ENCODE results near the gene FAM89B. TPM values are rescaled to one million over a fixed set of nuclear protein-coding genes. Genes with fewer than 3 reads are reported as not detected.

The FAM89B gene
- total and polyA plus RNA-seq, 7 donors, result 59.0 to 112 (median 67.4) TPM

DNA sequence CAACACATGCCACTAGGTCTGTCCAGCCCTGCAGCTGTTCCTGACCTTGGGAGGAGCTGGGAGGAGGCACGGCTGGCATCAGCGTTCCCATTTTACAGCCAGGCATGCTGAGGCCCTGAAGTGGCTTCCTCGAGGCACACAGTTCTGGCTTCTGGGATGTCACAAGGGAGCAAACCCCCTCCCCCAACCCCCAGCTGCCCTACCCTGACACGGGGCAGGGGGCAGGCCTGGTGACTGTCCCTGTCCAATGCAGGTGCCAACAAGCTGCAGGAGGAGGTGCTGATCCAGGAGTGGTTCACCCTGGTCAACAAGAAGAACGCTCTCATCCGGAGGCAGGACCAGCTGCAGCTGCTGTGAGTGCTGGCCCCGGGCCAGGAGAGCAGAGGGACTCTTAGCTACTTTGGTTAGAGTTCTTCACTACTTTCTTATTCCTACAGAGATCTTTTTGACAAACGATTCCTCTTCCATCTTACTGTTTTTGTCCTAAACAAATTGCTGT lies 18.0 kb downstream of the FAM89B start:
- TF ChIP-seq, protein P1, sequence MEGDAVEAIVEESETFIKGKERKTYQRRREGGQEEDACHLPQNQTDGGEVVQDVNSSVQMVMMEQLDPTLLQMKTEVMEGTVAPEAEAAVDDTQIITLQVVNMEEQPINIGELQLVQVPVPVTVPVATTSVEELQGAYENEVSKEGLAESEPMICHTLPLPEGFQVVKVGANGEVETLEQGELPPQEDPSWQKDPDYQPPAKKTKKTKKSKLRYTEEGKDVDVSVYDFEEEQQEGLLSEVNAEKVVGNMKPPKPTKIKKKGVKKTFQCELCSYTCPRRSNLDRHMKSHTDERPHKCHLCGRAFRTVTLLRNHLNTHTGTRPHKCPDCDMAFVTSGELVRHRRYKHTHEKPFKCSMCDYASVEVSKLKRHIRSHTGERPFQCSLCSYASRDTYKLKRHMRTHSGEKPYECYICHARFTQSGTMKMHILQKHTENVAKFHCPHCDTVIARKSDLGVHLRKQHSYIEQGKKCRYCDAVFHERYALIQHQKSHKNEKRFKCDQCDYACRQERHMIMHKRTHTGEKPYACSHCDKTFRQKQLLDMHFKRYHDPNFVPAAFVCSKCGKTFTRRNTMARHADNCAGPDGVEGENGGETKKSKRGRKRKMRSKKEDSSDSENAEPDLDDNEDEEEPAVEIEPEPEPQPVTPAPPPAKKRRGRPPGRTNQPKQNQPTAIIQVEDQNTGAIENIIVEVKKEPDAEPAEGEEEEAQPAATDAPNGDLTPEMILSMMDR (IDR thresholded peaks at IDR 0.05), result no peak
- ATAC-seq (peak in 1 of 4 donors; percentile 2), DNase-seq (peak in 1 of 2 donors; percentile 85)
- Histone ChIP-seq H3K4me3 (no peak overlapping the region), H3K4me1 (peaks cover 82% of the 10 kb centered on the region), H3K36me3 (ENCODE audit: insufficient read depth in 1 of 2, low read depth in 1 of 2) (peaks cover 2 to 64% of the 10 kb centered on the region in 2 donors), H3K27ac (peak overlapping the region; percentile 91), H3K9me3 (no peaks in the 10 kb centered on the region), H3K27me3 (ENCODE audit: insufficient read depth in 3 of 3, low read length in 2 of 3) (no peaks in the 10 kb centered on the region)
- WGBS, 3 donors, result 20 to 35% (median 23%) methylated on average over 8 of the region's 8 CpGs
- intact Hi-C loops (cut with DNase I), result no loop called here

DNA sequence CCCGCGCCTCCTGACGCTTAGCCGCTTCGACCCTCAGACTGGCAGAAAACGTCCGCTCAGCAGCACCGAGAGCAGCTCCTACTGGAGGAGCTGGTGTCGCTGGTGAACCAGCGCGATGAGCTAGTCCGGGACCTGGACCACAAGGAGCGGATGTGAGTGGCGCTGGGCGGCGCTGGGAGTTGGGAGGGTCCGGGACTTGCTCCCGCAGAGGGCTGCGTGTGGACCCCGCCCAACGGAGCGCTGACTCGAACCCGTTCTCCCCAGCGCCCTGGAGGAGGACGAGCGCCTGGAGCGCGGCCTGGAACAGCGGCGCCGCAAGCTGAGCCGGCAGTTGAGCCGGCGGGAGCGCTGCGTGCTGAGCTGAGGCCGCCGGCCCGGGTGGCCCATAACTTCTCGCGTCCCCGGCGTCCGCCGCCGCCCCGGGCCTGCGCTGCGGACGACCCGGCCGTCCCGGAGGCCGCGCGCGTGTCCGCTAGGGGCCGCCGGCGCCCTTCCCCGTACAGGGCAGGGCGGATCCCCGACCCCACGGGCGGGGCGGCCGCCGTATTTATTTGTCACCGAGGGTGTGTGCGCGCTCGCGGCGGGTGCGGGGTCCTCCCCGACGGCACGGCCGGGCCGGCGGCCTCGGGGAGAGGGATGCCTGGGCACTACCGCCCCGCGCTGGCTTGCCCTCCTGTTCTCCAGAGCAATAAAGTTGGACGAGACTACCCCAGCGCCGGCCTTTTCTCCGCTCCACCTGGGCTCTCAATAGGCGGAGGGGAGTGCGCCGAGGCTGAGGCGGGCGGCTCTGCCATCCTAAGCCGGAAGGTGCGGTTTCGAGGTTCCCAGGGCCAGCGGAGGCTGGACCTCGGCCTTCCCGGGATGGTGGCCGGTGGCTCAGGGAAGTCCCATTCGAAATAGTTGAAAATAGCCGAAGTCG lies 19.9 kb downstream of the FAM89B start:
- H3K27ac ChIP-seq, result peak overlapping the region; percentile 91
- TF ChIP-seq, protein P1 (IDR thresholded peaks at IDR 0.05), result no peak
- DNase-seq (peak in 1 of 2 donors; percentile 77), ATAC-seq (no peak)
- peak overlapping the region; percentile 22 for H3K4me3 ChIP-seq
- peaks cover 66% of the 10 kb centered on the region for H3K4me1 ChIP-seq
- H3K9me3 ChIP-seq, result no peaks in the 10 kb centered on the region
- 63 to 69% (median 68%) methylated on average over 84 to 106 of the region's 106 CpGs for WGBS, 3 donors
- H3K27me3 ChIP-seq (ENCODE audit: insufficient read depth in 3 of 3, low read length in 2 of 3), result no peaks in the 10 kb centered on the region
- H3K36me3 ChIP-seq (ENCODE audit: insufficient read depth in 1 of 2, low read depth in 1 of 2), result peaks cover 2 to 51% of the 10 kb centered on the region in 2 donors
- intact Hi-C loops (cut with DNase I), result loop anchor here (2.0 kb wide), 2 partner anchors 17 to 51 kb away; no protein-coding TSS in a partner anchor

DNA sequence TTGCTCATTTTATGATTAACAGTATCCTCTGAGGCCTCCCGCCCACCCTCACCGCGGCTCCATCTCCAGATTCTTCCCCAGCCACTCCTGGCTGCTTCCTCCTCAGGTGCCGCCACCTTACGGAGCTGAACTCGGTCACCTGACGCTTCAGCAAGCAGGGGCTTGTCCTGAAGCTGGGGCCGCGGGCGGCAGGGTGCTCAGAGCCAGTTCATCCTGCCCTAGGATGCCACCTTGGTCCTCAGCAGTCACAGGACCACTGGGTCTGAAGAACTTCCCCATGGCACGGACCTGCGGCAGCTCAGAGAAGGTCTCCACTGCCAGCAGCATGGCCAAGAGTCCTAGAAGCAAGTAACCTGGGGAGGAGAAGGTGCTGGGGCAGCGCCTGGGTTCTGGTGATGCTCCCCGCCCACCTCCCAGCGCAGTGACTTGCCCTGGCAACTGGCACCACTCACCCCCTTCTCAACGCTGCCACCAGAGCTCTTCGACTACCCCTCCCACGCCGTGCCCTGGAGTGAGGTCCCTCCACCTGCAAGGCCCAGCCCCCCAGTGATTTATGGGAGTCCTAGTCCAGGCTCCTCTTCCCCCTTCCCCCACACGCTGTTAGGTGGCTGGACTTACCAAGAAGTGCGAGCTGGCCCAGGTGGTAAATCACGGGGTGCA lies 20.6 kb downstream of the FAM89B start:
- peaks cover 59% of the 10 kb centered on the region for H3K4me1 ChIP-seq
- DNase-seq (no peak), ATAC-seq (peak in 1 of 4 donors; percentile 0)
- H3K27me3 ChIP-seq (ENCODE audit: insufficient read depth in 3 of 3, low read length in 2 of 3), result no peaks in the 10 kb centered on the region
- H3K27ac ChIP-seq, result peak overlapping the region; percentile 91
- H3K36me3 ChIP-seq (ENCODE audit: insufficient read depth in 1 of 2, low read depth in 1 of 2), result peaks cover 3 to 52% of the 10 kb centered on the region in 2 donors
- WGBS, 3 donors, result 61 to 75% (median 62%) methylated on average over 22 of the region's 22 CpGs
- TF ChIP-seq, protein P1 (IDR thresholded peaks at IDR 0.05), result no peak
- H3K4me3 ChIP-seq, result no peak overlapping the region
- intact Hi-C loops (cut with DNase I), result loop anchor here (2.0 kb wide), 2 partner anchors 18 to 52 kb away; no protein-coding TSS in a partner anchor
- no peaks in the 10 kb centered on the region for H3K9me3 ChIP-seq

DNA sequence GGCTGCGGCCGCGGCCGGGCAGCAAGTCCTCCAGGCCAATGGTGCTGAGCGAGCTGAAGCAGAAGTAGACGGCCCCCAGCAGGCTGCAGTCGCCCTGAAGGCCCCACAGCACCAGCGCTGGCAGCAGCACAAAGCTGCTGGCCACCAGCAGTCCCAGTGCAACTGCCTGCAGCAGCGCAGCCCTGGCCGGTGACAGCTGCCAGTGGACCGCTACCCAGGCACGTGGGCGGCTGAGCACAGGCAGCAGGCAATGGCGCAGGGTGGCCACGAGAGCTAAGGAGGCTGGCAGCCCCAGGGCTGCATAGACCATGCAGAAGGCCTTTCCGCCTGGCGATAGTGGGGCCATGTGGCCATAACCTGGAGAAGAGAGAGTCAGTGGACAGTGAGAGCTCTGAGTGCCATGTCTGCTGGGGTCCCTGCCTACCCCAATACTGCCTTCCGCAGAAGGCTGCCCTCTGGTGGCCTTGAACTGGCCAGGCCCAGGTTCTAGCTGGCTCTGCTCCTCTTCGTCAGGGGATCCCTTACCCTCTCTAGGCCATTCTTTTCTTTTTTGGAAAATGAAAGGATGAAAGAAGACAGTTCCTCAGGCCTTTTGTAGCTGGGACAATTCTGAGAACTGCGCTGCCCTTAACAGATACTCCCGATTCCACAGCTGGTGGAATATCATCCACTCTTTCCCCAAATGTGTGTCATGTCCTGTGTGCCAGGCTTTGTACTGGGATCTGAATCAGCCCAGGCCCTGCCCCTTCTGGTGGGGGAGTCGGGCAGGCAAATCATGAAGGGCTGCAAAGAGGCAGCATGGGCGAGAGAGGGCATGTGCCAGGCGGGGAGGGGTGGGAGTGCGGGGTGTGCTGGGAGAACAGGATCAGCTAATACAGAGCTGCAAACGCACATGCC lies 21.4 kb downstream of the FAM89B start:
- Histone ChIP-seq H3K9me3 (no peaks in the 10 kb centered on the region), H3K27ac (peak overlapping the region; percentile 91), H3K4me1 (peaks cover 51% of the 10 kb centered on the region), H3K4me3 (no peak overlapping the region), H3K36me3 (ENCODE audit: insufficient read depth in 1 of 2, low read depth in 1 of 2) (peaks cover 4 to 60% of the 10 kb centered on the region in 2 donors), H3K27me3 (ENCODE audit: insufficient read depth in 3 of 3, low read length in 2 of 3) (no peaks in the 10 kb centered on the region)
- ATAC-seq (peak; percentile 72 to 79 (median 74)), DNase-seq (peak in 1 of 2 donors; percentile 87)
- intact Hi-C loops (cut with DNase I), result loop anchor here (2.0 kb wide), 2 partner anchors 19 to 53 kb away; no protein-coding TSS in a partner anchor
- WGBS, 3 donors, result 36 to 46% (median 37%) methylated on average over 26 of the region's 26 CpGs
- TF ChIP-seq, protein P1 (IDR thresholded peaks at IDR 0.05), result peak; percentile 82

All from psoas muscle (tissue), 8 donors.